HG03196 (cell line): ENCODE measurements around the gene ARMC8.

Experiments
- ATAC-seq: cut with Tn5 transposase; IDR thresholded peaks from one replicate; pipeline ENCODE4 v1.9.1; 2021; ENCODE audit not compliant: unreplicated experiment

The ARMC8 gene

GRCh38 chr3:138297876-138298275 is 110.8 kb downstream of the ARMC8 start:
- no peak for ATAC-seq

DNA sequence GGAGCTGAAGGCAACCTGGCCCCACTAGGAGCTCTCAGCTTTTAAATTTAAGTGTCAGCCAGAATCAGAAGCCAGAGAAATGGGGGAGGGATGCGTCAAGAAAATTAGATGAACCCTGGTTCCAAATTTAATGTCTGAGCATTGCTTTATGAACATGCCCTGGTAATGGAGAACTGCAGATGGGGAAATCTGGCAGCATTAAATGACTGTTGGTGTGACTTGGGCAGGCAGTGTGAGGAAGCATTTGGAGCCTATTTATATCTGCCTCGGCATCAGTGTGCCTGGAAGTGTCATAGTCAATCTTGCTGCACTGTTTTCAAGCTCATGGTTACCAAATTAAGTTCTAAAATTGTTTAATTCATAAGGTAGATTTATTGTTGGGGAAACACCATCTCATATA is 113.5 kb downstream of the ARMC8 start:
- ATAC-seq = no peak

GRCh38 chr3:138303474-138303873 is 116.4 kb downstream of the ARMC8 start:
- no peak for ATAC-seq

- ATAC-seq = no peak
Observed at GRCh38 chr3:138307899-138308298, 120.8 kb downstream of the ARMC8 start.

GRCh38 chr3:138308783-138309182 is 121.7 kb downstream of the ARMC8 start:
- ATAC-seq = no peak

DNA sequence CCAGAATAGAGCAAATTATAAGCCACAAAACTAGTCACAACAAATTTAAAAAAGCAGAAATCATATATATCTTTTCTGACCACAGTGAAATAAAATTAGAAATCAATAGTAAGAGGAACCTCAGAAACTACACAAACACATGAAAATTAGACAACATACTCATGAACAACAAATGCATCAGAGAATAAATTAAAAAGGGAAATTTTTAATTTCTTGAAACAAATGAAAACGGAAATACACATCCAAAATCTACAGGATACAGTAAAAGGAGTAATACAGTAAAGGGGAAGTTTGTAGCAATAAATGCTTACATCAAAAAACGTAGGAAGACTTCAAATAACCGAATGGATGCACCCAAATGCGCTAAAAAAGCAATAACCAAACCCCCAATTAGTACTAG is 123.4 kb downstream of the ARMC8 start:
- ATAC-seq = no peak

DNA sequence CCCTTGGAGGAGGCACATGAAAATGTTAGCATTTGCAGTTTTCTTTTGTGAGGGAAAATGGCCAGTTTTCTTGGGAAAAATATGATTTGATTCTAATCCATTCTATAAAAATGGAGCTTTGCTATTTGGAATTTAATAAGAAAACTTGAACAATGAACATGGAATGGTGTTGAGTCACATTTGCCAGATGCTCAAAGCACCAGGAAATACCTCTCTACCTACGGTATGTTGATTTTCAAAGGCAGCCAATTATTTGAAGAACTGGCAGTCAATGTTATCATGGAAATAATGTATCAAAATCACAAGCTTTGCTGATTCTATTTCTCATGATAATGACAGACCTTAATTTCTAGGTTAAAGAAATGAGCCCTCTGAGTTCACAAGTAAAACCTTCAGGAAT is 127.7 kb downstream of the ARMC8 start:
- no peak for ATAC-seq

GRCh38 chr3:138317687-138318086 is 130.6 kb downstream of the ARMC8 start:
- ATAC-seq = no peak

GRCh38 chr3:138323971-138324370 is 136.9 kb downstream of the ARMC8 start:
- ATAC-seq = no peak

DNA sequence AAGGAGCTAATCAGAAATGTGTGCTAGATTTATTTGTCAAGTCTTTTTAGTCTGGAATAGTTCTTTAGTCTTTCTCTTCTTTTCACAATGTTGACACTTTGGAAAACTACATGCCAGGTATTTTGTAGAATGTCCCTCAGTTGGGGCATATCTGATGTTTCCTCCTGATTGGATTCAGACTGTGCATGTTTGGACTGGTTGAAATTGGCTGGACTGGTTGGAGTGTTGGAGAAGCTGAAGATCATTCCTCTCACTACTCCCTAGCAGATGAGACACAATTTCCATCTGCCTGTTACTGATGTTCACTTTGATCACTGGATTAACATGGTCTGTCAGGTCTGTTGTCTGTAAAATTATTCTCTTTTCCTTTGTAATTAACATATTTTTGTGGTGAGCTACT is 138.9 kb downstream of the ARMC8 start:
- ATAC-seq = no peak

DNA sequence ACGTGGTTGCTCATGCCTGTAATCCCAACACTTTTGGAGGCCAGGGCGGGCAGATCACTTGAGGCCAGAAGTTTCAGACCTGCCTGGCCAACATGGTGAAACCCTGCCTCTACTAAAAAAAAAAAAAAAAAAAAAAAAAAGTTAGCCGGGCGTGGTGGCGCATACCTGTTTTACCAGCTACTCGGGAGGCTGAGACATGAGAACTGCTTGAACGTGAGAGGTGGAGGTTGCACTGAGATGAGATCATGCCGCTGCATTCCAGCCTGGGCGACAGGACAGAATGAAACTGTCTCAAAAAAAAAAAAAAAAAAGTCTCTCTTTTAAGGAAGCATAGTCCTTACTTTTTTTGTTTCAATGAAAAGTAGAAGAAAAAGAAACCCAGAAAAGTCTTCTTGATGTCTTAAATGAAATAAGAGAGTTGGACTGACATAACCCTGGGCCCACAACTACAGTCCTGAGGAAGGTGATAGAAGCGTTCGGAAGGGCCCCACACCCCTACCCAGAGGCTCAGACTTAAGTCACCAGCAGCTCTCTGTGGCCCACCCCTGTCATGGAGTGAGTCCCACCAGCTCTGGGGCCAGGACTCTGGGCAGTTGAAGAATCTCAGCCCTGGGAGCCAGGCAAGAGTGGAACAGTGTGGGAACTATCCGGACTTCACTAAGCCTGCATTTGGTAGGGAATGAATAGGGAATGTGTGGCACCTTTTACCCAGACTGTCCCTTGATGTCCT is 139.9 kb downstream of the ARMC8 start:
- ATAC-seq = no peak

DNA sequence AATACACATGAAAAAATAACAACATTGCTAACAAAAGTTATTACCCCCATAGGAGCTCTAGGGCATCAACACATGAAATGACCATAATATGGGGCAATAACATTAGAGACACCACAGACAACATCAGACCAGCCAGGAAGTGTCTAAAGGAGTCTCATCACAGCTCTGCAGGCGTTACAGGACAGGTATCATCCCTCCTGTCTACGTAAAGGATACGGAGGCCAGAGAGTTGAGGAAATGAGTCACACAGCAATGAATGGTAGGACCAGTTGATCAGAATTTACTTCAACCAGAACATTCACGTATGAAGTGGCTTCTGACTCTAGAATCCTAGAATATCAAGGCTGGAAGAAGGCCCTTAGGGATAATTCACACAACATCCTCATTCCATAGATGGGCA is 140.7 kb downstream of the ARMC8 start:
- no peak for ATAC-seq

- no peak for ATAC-seq
Observed at GRCh38 chr3:138328341-138328740, 141.2 kb downstream of the ARMC8 start.

DNA sequence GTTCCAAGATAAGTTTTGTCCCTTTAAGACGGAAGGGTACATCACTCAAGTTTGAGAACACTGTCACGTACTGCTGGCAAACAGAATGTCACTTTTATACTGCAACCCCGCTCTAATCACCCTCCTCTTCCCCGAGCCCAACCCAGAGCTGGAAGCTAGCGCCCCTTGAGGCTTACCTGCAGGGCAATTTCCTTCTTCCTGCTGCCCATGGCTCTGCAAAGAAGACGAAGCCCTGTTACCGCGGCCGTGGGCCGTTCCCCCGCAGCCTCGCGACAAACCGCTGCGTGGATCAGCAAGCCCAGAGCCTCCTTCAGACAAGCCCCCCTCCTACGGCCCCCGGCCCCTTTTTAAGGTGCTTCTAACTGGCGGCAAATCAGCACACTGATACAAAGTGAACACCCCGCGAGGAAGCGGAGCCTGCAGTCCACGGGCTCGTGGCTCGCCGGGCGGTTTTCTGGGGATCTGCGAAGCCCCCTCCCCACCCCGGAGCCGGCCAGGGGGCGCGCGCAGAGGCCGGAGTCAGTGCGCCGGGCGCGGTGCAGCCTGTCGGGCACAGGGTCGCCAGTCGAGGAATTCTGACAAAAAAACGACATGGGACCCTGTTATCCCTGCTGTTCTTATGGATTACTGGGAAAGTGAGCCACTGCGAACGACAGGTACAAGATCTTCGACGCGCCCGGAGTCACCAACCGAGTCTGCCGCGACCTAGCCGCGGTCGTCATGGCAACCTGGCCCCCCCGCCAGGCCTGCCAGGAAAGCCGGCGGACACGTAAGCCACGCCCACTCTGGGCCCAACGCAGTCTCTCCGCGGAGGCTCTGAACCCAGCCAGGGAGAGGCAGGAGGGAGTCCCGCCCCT is 142.3 kb downstream of the ARMC8 start, which contains the start of gene NME9:
Gene NME9, minus strand, starts transcription at position 725 of the 857 bp plus-strand sequence. Its CDS starts 516 bp downstream, at position 209.
- peak; percentile 84 for ATAC-seq

DNA sequence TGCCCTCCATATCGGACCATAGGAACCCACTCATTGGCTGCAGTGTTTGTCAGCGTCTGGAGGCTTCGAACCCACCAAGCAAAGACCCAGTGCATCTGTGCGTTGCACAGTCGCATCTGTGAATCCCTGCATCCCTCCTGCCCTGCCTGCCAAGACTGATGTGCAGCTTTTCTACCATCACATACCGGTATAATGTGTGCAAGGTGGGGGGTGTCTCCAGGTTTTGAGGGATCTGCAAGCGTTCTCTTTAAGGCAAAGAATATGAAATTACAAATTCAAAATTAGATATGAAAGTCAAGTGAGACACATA is 142.8 kb downstream of the ARMC8 start:
- ATAC-seq = no peak

GRCh38 chr3:138331143-138331894 is 144.2 kb downstream of the ARMC8 start:
- no peak for ATAC-seq

DNA sequence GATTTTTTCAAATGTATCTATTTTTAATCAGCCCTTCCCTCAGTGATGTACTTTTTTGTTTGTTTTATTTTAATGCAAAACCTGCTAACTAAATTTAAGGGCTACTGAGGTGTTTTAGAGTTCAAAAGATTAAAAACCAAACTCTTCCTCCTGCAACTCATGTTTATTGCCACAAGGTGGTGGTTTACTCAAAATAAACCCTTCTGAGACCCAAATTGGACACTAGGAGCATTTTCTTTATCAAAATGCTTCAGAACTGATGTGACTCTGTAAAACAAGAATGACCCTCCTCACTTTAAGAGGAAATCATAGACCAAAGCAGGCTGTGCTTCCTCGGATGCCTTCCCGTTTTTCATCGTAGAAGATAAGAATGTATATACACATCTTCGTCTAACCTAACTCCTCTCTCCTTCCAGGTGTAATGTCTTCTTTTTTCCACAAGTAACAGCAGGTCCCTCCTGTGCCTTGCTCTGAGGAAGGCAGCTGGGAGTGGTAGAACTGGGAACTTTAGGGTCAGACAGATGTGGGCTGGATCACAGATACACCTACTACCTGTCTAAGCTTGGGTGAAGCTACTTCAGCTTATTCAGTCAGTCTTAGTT is 145.5 kb downstream of the ARMC8 start:
- no peak for ATAC-seq

GRCh38 chr3:138334608-138335007 is 147.5 kb downstream of the ARMC8 start:
- no peak for ATAC-seq

- no peak for ATAC-seq
Observed at GRCh38 chr3:138336454-138336999, 149.4 kb downstream of the ARMC8 start.

GRCh38 chr3:138338244-138338643 is 151.1 kb downstream of the ARMC8 start:
- no peak for ATAC-seq

- ATAC-seq = no peak
Observed at GRCh38 chr3:138338811-138339210, 151.7 kb downstream of the ARMC8 start.
